Transverse colon (tissue), 4 donors: ENCODE data around the gene PECR.

Source experiments
- EP300 ChIP-seq: sonication (generic); formaldehyde crosslinking; IDR thresholded peaks from one replicate; pipeline ENCODE4 v1.6.1; 2017; ENCODE audit warnings: antibody characterized with exemption, low read depth
- POLR2A ChIP-seq: fragments of 450-650 bp; IDR thresholded peaks from one replicate; pipeline ENCODE4 v1.6.1; 2016; ENCODE audit warnings: antibody characterized with exemption, mild to moderate bottlenecking, moderate library complexity
- POLR2AphosphoS5 ChIP-seq, 3 donors: sonication (generic); formaldehyde crosslinking; IDR thresholded peaks; one replicate each; pipeline ENCODE4 v1.6.1; 2016; ENCODE audit warnings: antibody characterized with exemption in 3 of 3
- TF ChIP-seq, protein P1 (sequence below), 5 experiments: fragments of 200-600 bp in 3 of 5; fragments of 450-650 bp in 2 of 5; sonication (generic) in 3 of 5; IDR thresholded peaks; 1 replicate in 2 of 5; 2 replicates in 3 of 5; pipeline ENCODE4 v1.5.1; 2016 to 2017; ENCODE audit warnings: antibody characterized with exemption in 5 of 5, inconsistent platforms in 3 of 5, mild to moderate bottlenecking in 2 of 5, moderate library complexity in 1 of 5

DNA sequence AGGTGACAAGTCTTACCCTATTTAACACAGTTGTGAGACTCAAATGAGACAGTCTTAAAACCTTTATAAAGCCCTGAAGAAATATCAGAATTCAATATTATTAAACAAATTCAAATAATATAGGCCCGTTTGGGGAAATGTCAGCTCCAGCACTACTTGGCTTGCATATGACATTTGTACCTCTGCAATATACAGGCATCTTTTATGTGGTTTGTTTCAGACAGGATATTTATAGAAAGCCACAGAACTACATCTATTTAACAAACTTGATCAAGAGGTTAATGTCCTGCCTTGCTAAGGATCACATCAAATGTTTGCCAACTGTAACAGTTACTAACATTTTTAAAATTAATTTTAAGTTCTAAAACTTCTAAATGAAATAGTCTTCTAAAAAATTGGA, 65.0 kb downstream of the PECR start:
- TF ChIP-seq, protein P1, sequence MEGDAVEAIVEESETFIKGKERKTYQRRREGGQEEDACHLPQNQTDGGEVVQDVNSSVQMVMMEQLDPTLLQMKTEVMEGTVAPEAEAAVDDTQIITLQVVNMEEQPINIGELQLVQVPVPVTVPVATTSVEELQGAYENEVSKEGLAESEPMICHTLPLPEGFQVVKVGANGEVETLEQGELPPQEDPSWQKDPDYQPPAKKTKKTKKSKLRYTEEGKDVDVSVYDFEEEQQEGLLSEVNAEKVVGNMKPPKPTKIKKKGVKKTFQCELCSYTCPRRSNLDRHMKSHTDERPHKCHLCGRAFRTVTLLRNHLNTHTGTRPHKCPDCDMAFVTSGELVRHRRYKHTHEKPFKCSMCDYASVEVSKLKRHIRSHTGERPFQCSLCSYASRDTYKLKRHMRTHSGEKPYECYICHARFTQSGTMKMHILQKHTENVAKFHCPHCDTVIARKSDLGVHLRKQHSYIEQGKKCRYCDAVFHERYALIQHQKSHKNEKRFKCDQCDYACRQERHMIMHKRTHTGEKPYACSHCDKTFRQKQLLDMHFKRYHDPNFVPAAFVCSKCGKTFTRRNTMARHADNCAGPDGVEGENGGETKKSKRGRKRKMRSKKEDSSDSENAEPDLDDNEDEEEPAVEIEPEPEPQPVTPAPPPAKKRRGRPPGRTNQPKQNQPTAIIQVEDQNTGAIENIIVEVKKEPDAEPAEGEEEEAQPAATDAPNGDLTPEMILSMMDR (IDR thresholded peaks at IDR 0.05) = no peak
- no peak for TF ChIP-seq EP300
- no peak for TF ChIP-seq POLR2A
- TF ChIP-seq POLR2AphosphoS5 (IDR thresholded peaks at IDR 0.05) = no peak
